Astrocyte of the hippocampus (primary cell): ENCODE measurements around the gene RAE1.
"Not testable (repeated sequence)": the region's sequence is repeated elsewhere in the genome, so short reads cannot be mapped to it uniquely, and the experiment has no call there.

Experiments used
- DNase-seq: peaks from one replicate; pipeline ENCODE4 v3.0.0; 2011; ENCODE audit warnings: low read depth, low spot score

The RAE1 gene

DNA sequence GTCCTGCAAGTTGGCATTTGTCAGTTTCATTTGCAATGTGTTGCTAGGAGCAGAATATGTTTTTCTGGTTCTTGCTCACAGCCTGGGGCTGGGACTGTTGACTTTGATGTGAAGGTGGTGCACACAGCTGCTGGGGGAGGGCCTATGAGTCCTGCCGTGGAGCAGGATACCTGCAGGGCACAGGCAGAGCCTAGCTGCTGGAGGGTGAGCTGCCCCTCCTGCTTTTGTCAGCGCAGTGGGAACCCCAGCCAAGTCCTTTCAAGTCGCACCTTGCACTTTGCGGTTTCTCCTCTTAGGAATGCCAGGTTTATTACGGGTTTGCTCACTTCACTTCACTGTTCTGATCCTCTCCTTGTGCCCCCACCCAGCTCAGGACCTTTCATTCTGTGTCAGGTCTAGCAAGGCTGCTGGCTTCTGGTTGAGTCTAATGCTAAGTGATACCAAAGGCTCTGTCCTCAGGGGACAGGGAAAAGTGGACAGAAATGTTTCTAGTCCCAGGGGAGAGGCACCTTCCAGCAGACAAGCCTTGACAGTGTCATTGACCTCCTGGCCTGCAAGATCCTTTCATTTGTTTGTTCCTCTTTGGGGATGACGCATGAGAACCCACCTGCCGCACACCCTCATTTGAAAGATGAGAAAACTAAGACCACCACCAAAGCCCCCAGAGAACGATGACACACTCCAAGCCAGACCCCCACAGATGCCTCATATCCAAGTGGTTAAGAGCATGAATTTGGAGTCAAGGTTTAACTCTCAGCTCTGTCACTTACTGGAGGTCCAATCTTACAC is 24.2 kb upstream of the RAE1 start:
- no peak for DNase-seq

DNA sequence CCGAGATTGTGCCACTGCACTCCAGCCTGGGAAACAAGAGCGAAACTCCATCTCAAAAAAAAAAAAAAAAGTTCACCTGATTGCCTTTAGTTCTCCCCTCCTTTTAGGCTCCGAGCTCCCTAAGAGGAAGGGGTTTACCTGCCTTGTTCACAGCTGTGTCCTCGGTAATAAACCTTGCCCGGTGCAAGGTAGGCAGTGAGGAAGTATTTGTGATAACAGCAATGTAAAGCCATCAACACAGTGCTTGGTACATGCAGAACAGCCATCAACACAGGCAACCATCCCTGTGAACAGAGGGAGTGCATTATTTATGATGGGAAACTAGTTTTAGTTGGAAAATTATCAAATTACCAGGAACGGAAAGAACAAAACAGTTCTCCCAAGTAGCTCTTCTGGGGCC is 23.2 kb upstream of the RAE1 start:
- no peak for DNase-seq

DNA sequence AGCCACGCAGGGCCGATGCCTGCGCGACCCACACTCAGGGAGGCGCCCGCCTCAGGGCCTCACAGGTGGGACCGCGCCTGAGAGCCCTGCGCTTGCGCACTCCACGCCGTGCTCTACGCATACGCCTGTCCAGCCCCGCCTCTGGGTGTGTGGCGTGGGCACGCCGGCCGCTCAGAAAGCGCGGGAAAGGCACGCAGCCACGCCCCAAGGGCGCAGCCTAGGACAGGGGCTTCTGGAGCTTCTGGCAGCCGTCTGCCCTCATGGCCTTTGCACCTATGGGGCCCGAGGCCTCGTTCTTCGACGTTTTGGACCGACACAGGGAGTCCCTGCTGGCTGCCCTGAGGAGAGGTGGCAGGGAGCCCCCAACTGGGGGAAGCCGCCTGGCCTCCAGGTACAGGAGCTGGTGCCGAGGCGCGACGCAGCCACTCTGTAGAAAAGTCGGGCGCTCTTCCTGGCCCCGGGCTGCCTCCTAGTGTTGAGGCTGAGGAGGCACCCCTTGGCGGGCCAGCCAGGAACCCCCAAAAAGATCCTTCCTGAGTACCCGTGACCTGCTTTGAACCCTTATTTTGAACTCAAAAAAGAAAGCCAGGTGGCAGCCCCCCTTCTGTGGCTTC is 21.3 kb upstream of the RAE1 start, which contains the start of gene SPO11:
SPO11 (plus strand) TSS at position 196 of the 614 bp plus-strand sequence; CDS start at position 261, 65 bp downstream.
- no peak for DNase-seq

DNA sequence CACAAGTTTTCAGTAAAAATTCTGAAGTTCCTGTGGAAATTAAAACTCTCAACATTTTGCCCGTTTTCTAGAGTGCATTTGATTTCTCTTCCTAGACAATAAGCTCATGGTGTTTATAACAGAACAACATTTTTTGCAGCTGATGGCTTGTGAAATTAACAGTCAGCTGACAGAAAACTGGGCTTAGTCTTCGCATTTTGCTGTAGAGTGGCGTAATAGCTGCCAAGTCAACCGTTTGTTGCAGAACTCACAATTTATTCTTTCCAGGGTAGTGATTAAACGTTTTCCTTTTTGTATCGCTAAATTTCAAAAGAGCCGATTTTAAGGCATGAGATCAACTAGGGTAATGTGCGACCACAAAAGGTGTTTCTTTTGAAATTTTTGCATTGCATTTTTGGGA is 20.1 kb upstream of the RAE1 start:
- no peak for DNase-seq

DNA sequence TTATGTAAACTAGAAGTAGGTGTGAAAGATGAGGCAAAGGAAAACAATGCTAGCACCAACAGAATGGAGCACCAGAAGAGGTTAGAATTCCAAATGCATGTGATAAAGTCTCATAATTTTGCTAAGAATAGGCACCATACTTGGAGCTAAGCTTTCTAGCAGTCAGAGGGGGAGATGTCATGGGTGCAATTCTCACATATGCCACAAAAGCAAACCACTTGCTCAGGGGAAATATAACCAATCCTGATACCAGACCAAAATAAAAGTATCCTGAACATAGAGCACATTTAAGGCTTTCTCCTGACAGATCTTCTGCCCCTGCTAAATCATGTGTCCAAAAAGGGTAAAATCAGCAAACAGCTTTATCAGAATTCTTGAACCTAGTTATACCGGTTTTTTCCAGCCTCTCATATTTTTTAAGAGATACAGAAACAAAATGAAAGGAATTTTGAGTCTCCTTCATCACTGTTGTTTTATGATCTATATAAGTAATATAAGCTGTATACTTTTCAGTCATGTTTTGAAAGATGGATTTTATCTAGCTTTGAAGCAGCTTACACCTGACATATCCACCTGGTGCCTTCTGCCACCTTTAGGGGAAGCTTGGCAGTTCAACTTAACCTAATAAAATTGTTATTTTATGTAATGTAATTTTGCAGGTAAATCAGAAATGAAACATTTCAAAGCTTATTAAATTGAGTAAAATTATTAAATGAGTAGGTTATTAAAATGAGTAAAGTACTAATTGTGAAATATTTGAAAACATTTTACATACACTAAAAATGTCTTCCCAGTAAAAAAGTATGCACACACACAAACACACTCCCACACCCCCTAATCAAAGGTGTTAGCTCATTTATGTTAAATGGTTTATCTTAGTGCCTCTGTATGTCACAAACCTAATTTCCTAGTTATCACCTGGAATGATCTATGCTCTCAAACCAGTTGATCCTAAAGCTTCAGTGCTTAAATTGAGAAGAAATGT is 18.7 kb upstream of the RAE1 start:
- no peak for DNase-seq

DNA sequence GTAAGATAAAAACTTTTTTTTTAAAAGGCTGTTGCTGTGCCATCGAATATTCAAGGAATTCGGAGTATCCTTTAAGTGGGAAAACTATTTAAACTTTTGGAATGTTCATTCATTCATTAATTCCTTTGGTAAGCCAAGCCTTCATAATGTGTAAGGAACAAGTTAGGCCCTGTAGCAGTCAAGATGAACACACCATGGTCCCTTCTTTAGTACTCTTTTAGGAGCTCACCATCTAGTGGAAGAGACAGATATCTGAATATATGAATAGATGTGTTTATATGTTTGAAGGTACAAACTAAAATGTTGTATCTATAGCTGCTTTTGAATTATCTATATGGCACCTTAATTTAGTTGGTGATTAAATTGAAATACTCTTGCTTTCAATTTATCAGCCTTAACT is 15.7 kb upstream of the RAE1 start:
- DNase-seq: peak; percentile 50

DNA sequence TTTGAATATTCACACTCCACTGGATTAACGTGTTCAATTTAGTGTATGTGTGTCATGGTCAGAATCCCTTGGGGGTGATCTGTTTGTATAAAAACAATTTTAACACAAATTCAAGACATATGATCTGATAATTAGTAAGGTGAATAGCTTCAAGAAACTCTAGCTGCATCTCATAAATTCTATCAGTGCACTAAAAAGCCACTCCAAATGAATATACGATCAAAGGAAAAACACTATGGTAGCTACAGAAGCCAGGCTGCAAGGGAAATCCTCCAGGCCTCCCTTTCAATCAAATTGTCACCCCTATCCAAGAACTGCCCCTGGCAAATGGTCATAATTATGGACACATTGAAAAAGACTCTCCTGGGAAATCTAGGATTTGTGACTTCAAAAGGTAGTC is 9.4 kb upstream of the RAE1 start:
- DNase-seq: no peak

DNA sequence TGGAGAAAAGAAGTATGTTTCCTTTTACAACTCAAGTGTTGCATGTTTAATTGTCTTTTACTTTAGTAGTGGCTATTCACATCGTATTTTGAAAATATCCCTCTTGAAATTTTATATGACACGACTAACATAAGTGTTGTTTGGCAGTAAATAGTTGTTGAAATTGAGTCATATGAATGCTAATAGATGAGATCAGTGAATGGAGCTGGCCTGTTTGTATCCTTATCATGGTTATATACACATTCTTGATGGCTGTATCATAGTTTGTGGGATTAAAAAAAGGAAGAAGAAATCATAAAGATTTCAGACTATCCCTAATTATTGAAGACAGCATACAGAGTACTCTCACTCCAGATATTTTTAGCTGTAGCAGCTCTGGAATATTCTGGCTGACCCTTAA is 8.2 kb upstream of the RAE1 start:
- DNase-seq: peak; percentile 37

DNA sequence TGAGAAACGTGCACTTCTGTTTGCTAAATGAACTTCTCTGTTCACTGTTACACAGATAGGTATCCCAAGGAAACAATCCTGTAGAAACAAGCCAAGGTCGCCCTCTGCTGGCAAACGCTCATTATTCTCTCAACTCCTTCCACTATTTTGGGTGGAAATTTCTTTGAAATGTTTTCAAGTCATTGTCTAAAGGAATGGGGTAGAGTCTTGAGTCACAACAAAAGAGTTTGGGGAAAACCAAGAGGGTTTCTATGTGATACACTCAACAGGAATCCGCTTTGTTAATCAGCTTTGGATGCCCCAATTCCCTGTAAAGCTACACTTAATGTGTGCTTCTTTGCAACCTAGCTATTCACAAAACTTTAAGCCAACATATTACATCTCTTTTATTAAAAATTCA is 4.6 kb upstream of the RAE1 start:
- peak; percentile 88 for DNase-seq

DNA sequence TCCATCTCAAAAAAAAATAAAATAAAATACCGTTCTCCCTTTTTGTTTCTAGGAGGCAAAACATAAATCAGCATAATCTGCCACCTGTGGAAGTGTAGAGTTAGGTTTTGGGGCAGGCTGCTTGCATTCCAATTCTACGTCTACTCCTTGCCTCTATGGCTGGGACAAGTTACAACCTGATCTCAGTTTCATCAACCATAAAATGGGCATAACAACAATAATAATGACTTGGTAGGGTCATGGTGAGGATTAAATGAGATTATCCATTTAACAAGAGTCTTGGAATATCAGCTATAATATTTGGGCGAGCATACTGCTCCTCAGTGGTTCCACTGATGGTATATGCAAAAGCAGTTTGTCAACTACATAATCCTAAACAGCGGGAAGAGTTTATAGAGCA is 3.7 kb upstream of the RAE1 start:
- DNase-seq: no peak

DNA sequence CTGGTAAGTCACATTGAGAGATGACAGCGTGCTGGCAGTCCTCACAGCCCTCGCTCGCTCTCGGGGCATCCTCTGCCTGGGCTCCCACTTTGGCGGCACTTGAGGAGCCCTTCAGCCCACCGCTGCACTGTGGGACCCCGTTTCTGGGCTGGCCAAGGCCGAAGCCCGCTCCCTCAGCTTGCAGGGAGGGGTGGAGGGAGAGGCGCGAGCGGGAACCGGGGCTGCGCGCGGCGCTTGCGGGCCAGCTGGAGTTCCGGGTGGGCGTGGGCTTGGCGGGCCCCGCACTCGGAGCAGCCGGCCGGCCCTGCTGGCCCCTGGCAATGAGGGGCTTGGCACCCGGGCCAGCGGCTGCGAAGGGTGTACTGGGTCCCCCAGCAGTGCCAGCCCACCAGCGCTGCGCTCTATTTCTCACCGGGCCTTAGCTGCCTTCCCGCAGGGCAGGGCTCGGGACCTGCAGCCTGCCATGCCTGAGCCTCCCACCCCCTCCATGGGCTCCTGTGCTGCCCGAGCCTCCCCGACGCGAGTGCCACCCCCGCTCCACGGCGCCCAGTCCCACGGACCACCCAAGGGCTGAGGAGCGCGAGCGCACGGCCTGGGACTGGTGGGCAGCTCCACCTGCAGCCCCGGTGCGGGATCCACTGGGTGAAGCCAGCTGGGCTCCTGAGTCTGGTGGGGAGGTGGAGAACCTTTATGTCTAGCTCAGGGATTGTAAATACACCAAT is 2.7 kb upstream of the RAE1 start:
- DNase-seq: not testable (repeated sequence)

DNA sequence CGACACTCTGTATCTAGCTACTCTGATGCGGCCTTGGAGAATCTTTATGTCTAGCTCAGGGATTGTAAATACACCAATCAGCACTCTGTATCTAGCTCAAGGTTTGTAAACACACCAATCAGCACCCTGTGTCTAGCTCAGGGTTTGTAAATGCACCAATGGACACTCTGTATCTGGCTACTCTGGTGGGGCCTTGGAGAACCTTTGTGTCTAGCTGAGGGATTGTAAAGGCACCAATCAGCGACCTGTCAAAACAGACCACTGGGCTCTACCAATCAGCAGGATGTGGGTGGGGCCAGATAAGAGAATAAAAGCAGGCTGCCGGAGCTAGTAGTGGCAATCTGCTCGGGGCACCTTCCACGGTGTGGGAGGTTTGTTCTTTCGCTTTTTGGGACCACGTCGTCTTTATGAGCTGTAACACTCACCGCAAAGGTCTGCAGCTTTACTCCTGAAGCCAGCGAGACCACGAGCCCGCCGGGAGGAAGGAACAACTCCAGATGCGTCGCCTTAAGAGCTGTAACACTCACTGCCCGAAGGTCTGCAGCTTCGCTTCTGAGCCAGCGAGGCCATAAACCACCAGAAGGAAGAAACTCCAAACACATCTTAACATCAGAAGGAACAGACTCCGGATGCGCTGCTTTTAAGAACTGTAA is 2.0 kb upstream of the RAE1 start:
- not testable (repeated sequence) for DNase-seq

DNA sequence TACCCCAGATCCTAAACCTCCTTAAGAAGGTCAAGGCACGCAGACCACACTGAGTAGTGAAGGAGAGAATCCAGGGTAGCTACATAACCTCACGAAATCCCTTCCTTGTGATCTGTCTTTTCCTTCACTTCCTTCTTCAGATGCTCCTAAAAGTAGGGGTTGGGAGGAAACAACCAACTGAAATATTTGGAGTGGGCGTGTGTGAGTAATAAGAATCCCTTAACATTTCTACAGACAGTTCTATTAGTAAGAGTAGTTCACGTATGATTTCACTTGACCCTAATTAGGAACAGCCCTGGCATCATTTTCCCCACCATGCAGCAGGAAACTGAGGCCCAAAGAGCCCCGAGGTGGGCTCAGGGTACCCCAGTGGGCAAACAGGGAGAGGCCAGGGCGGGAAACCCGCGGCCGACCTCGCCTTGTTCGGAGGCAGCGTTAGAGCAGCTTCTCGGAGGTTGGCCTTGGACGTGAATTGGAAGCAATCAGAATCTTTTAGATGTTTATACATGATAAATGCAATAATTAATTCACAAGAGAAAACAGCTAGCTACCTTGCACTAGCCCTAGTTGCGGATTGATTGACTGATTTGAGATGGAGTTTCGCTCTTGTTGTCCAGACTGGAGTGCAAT is 859 bp upstream of the RAE1 start:
- no peak for DNase-seq

DNA sequence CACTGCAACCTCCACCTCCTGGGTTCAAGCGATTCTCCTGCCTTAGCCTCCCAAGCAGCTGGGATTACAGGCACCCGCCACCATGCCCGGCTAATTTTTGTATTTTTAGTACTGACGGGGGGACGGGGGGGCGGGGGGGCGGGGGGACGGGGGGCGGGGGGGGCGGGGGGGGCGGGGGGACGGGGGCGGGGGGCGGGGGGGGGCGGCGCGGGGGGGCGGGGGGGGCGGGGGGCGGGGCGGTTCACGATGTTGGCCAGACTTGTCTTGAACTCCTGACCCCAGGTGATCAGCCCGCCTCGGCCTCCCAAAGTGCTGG is 371 bp upstream of the RAE1 start:
- DNase-seq: not testable (repeated sequence)

DNA sequence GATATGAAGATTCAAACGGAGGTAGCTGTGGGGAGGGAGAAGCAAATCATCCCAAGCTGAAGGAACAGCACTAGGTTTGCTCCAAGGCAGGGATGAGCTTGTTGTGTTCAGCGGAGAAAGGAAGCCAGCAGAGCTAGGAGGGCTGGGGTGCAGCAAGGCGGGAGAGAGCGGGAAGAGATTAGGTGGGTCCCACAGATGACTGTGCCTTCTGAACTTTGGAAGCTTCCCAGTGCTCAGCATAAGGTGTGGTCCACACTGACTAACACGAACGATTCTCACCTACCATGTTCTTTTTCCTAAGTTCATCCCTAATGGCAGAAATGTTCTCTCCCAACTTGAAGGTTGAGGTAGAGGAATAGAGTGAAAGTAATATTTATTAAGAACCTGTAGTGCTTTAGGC is 1.2 kb downstream of the RAE1 start:
- no peak for DNase-seq

DNA sequence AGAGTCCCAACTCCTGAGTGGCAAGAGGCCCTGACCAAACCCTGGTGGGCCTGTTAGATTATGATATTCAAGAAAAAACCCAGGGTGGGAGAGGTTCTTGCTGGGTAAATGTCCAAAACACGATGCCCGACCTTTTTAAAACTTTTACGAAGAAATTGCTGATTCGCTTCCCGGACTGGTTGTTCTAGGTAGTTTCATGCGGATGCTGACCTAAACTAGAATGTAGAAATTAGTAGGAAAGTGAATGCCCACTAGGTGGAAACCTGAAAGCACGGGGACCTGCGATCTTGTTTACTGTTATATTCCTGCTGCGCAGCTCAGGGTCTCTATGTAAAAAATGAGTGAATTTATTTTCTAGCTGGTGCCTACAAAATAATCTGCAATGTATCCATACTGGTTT is 2.3 kb downstream of the RAE1 start:
- DNase-seq: no peak

DNA sequence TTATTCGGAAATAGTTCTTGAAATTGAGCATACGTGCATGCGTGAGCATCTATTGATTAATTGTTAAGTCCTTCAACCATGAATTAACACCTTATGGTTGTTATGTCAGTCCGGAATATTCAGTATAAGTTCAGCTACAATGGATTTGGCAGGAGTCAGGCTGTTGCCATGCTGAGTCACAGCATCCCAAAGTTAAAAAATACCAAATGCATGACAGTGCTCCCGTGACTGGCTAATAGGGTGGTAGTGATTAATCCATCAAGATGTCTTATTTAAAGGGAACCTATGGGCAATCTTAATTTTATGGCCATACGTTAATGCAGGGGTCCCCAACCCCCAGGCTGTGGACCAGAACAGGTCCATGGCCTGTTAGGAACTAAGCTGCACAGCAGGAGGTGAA is 10.5 kb downstream of the RAE1 start:
- DNase-seq: peak; percentile 84

DNA sequence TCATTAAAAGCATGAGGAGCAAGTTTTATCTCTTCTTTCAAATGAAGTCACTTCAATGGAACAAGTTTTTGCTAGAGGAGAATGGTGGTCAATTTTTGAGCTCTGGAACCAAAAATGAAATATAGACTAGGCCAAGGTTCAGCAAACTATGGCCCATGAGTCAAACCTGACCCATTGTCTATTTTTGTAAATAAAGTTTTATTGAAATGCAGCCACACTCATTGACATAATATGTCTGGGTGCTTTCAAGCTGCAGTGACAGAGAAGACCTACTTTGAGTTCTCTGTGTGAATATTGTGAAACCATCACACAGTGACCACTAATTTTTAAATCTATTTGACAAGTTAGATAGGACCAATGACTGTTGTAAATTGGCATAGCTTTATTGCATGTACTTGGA is 13.4 kb downstream of the RAE1 start:
- no peak for DNase-seq

DNA sequence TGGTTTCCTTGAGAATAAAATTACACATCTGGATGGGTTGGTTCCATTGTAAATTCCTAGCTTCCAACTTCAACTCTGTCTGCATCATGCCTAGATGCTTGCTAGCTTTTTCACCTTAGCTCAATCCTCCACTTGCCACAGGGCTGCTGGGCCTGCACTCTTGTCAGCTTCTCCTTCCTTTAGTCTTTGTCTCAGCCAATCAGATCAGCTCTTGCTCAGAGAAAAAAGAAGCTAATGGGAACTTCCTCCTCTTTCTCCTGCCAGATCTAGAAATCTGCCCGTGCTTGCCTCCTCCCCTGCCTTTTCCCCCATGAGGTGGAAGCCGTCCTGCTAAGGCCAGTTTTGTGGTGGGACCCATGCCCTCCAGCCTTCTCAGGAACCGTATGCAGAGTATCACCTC is 18.5 kb downstream of the RAE1 start:
- no peak for DNase-seq

DNA sequence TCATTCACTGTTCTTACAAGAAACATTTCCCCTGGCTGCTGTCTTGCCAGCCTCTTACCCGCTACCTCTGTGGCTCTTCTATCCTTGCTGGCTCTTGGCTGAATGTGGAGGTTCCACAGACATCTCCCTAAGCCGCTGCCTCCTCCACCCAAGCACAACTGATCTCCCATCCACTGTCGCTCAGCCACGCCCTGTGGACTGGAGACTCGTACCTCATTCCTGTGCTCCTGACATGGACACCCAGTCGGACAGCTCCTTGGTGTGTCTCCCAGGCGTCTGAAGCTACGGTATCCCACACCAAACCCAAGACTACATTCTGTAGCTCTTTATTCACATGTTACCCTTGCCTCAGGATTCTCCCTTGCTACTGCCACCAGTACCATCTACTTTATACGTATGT is 19.3 kb downstream of the RAE1 start:
- DNase-seq: no peak

DNA sequence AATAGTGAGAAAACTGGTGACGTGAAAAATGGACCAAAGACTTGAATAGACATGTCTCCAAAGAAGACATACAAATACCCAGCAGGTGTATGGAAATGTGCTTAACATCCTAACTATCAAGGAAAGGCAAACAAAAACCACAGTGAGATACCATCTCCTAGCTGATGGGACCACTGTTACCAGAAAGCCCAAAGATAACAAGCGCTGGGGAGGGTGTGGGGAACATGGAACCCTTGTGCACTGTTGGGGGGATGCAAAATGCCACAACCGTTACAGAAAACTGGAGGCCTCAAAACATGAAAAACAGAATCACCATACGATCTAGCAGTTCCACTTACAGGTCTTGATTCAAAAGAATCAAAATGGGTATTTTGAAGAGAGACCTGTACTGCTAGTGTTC is 20.3 kb downstream of the RAE1 start:
- no peak for DNase-seq
